Gastrocnemius medialis (tissue), 4 donors: ENCODE data around the gene DELE1. TPM values are rescaled to one million over a fixed set of nuclear protein-coding genes. Genes with fewer than 3 reads are reported as not detected.

Source experiments
- ATAC-seq, 2 donors: fragments of 150-250 bp; one replicate each; pipeline ENCODE4 v1.9.1; 2016
- DNase-seq, 2 donors: peaks; one replicate each; pipeline ENCODE4 v3.0.0-alpha.2; 2019
- H3K27ac ChIP-seq, 4 donors: fragments of 200-600 bp; sonication (generic); 1 replicate in 1 of 4; 2 replicates in 3 of 4; pipeline ENCODE4 v1.5.1; 2016 to 2018; ENCODE audit warnings: mild to moderate bottlenecking in 2 of 4, moderate library complexity in 1 of 4
- H3K27me3 ChIP-seq, 3 donors: fragments of 200-600 bp; sonication (generic) in 2 of 3; 1 replicate in 1 of 3; 2 replicates in 2 of 3; pipeline versions ENCODE4 v1.5.1 to v1.6.0; 2016 to 2019; ENCODE audit warnings: mild to moderate bottlenecking in 1 of 3, moderate library complexity in 1 of 3
- H3K36me3 ChIP-seq, 2 donors: fragments of 200-600 bp; sonication (generic) in 1 of 2; one replicate each; pipeline ENCODE4 v1.5.1; 2017 to 2018
- H3K4me1 ChIP-seq, 2 donors: fragments of 200-600 bp; sonication (generic) in 1 of 2; one replicate each; pipeline ENCODE4 v1.5.1; 2016 to 2017; ENCODE audit warnings: mild to moderate bottlenecking in 2 of 2
- H3K4me3 ChIP-seq, 4 donors: fragments of 200-600 bp; sonication (generic) in 3 of 4; 1 replicate in 1 of 4; 2 replicates in 3 of 4; pipeline ENCODE4 v1.5.1; 2016 to 2019; ENCODE audit warnings: mild to moderate bottlenecking in 2 of 4
- H3K9me3 ChIP-seq, 3 donors: fragments of 200-600 bp; sonication (generic) in 2 of 3; 1 replicate in 1 of 3; 2 replicates in 2 of 3; pipeline ENCODE4 v1.5.1; 2016 to 2019
- CTCF ChIP-seq, 5 experiments: fragments of 450-650 bp in 3 of 5; fragments of 200-600 bp in 2 of 5; sonication (generic) in 2 of 5; IDR thresholded peaks in 4 of 5; conservative IDR thresholded peaks in 1 of 5; 1 replicate in 4 of 5; 2 replicates in 1 of 5; pipeline ENCODE4 v1.5.1; 2016 to 2019; ENCODE audit warnings: antibody characterized with exemption in 5 of 5, mild to moderate bottlenecking in 3 of 5, moderate library complexity in 3 of 5
- POLR2A ChIP-seq, 2 donors: fragments of 450-650 bp; IDR thresholded peaks; one replicate each; pipeline ENCODE4 v1.6.1; 2017; ENCODE audit warnings: antibody characterized with exemption in 2 of 2, mild to moderate bottlenecking in 2 of 2, moderate library complexity in 2 of 2
- in situ Hi-C, 4 donors: fragments of 200-750 bp; cut with MboI; loops; one replicate each; pipeline versions ENCODE4 v1.15.0 to v1.8.0; 2017; ENCODE audit warnings: low sequenced_read_pairs in 4 of 4
- intact Hi-C: fragments of 100-400 bp; cut with DNase I; formaldehyde crosslinking; loops from one replicate; pipeline ENCODE4 v1.15.1; 2023; ENCODE audit warnings: low total_unique reads
- total RNA-seq, 4 donors: library from RNA; depleted of rRNA; stranded (reverse); fragments of >200 nt; gene quantifications; one replicate each; pipeline versions ENCODE4 v1.1.0 to v1.2.3, GENCODE V29; 2016

The DELE1 gene
- total RNA-seq, 4 donors from 2014 or later: 31.3 to 91.6 (median 52.4) TPM

- Histone ChIP-seq H3K4me1 (peaks cover 18 to 42% of the 10 kb centered on the region in 2 donors), H3K9me3 (no peaks in the 10 kb centered on the region), H3K4me3 (no peak overlapping the region), H3K27ac (peak overlapping the region; percentile 70 to 88 (median 78)), H3K36me3 (peaks cover 0 to 77% of the 10 kb centered on the region in 2 donors), H3K27me3 (no peaks in the 10 kb centered on the region)
- intact Hi-C loops (loop anchor here (10.0 kb wide), 1 partner anchor 603 kb away; the partner anchor contains the start of gene TAF7), in situ Hi-C loops (no loop called here)
- ATAC-seq (no peak), DNase-seq (peak in 1 of 2 donors; percentile 53)
- TF ChIP-seq POLR2A (IDR thresholded peaks at IDR 0.05) (no peak), CTCF (IDR thresholded peaks at IDR 0.05 in 4 of 5, conservative IDR thresholded peaks at IDR 0.05 in 1 of 5) (no peak)
Measured at GRCh38 chr5:141928051-141928450, 4.4 kb downstream of the DELE1 start.

- Histone ChIP-seq H3K4me1 (peaks cover 11 to 34% of the 10 kb centered on the region in 2 donors), H3K9me3 (no peaks in the 10 kb centered on the region), H3K4me3 (no peak overlapping the region), H3K27ac (peak overlapping the region; percentile 70 to 88 (median 78)), H3K27me3 (no peaks in the 10 kb centered on the region), H3K36me3 (peaks cover 0 to 92% of the 10 kb centered on the region in 2 donors)
- peak; percentile 92 to 94 for ATAC-seq
- in situ Hi-C loops: no loop called here
- TF ChIP-seq CTCF (IDR thresholded peaks at IDR 0.05 in 4 of 5, conservative IDR thresholded peaks at IDR 0.05 in 1 of 5) (no peak), POLR2A (IDR thresholded peaks at IDR 0.05) (no peak)
- peak; percentile 49 to 75 for DNase-seq
- intact Hi-C loops: loop anchor here (10.0 kb wide), 1 partner anchor 605 kb away; the partner anchor contains the start of gene TAF7
Measured at GRCh38 chr5:141929398-141930058, 5.9 kb downstream of the DELE1 start.

GRCh38 chr5:141931694-141932093 lies 8.0 kb downstream of the DELE1 start:
- Histone ChIP-seq H3K27me3 (no peaks in the 10 kb centered on the region), H3K36me3 (peaks cover 0 to 97% of the 10 kb centered on the region in 2 donors), H3K9me3 (no peaks in the 10 kb centered on the region), H3K4me1 (peaks cover 8 to 33% of the 10 kb centered on the region in 2 donors), H3K4me3 (no peak overlapping the region), H3K27ac (no peak overlapping the region)
- DNase-seq (no peak), ATAC-seq (no peak)
- in situ Hi-C loops: no loop called here
- TF ChIP-seq POLR2A (IDR thresholded peaks at IDR 0.05): no peak
- TF ChIP-seq CTCF (IDR thresholded peaks at IDR 0.05 in 4 of 5, conservative IDR thresholded peaks at IDR 0.05 in 1 of 5): no peak
- intact Hi-C loops: no loop called here

GRCh38 chr5:141933151-141933550 lies 9.5 kb downstream of the DELE1 start:
- Histone ChIP-seq H3K4me1 (peaks cover 8 to 22% of the 10 kb centered on the region in 2 donors), H3K4me3 (no peak overlapping the region), H3K9me3 (no peaks in the 10 kb centered on the region), H3K36me3 (peaks cover 0 to 94% of the 10 kb centered on the region in 2 donors), H3K27me3 (no peaks in the 10 kb centered on the region), H3K27ac (peak overlapping the region in 1 of 4 donors; percentile 11)
- intact Hi-C loops (no loop called here), in situ Hi-C loops (no loop called here)
- ATAC-seq: no peak
- TF ChIP-seq CTCF (IDR thresholded peaks at IDR 0.05 in 4 of 5, conservative IDR thresholded peaks at IDR 0.05 in 1 of 5): no peak
- TF ChIP-seq POLR2A (IDR thresholded peaks at IDR 0.05): no peak
- no peak for DNase-seq
